ENCODE measurements around the gene ABCA9. TPM values are rescaled to one million over a fixed set of nuclear protein-coding genes. Genes with fewer than 3 reads are reported as not detected.
"Not testable (repeated sequence)": the region's sequence is repeated elsewhere in the genome, so short reads cannot be mapped to it uniquely, and the experiment has no call there.

The ABCA9 gene
- total RNA-seq, 1 donor from 2014 or later: 0.14 TPM

- H3K4me3 Mint-ChIP-seq (ENCODE audit: low read depth): no peak overlapping the region
These were observed 106.4 kb downstream of the ABCA9 start for GRCh38 chr17:68954146-68954896.

DNA sequence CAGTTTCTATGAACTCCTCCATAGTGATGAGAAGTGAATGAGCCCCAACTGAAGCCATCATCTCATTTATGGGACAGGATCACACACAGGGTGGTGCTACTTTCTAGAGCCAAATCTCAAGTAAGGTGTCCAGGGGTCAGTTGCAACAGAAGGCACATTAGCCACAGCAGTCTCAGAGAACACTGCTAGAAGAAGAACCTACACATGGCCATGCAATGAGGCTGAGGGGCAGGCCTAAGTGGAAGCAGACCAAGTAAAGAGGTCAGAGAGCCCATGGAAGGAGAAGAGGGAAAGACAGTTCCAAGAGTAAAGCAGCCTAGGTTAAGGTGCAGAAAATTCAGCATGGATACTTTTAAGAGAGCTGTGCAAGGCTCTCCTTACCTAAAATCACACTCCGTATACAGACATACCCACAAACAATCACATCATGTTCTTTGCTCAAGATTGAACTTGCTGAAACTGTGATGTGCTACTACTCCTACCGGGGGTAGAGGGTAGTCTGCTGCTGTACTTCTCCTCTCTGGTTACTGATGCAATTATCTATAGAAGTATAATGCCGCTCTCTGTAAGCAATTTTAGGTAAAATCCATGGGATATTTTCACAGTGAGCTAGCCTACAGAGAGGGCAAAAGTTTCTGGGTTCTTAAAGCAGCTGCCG, 107.3 kb downstream of the ABCA9 start:
- peaks cover 1% of the 10 kb centered on the region for H3K4me1 Mint-ChIP-seq (ENCODE audit: low read depth)
- no peak for TF ChIP-seq CTCF (IDR thresholded peaks at IDR 0.05; ENCODE audit: unreplicated experiment)
- H3K4me3 Mint-ChIP-seq (ENCODE audit: low read depth): no peak overlapping the region
- DNase-seq (ENCODE audit: low spot score, unreplicated experiment): no peak
- H3K27me3 Mint-ChIP-seq: no peaks in the 10 kb centered on the region
- no peaks in the 10 kb centered on the region for H3K36me3 Mint-ChIP-seq (ENCODE audit: insufficient read depth)
- H3K27ac Mint-ChIP-seq: no peak overlapping the region
- no peaks in the 10 kb centered on the region for H3K9me3 Mint-ChIP-seq (ENCODE audit: low read depth)

More at GRCh38 chr17:68954146-68954896, 106.4 kb downstream of the ABCA9 start:
- peaks cover 4% of the 10 kb centered on the region for H3K9me3 Mint-ChIP-seq (ENCODE audit: low read depth)
- no peak overlapping the region for H3K27ac Mint-ChIP-seq
- H3K4me1 Mint-ChIP-seq (ENCODE audit: low read depth): peaks cover 1% of the 10 kb centered on the region
- H3K27me3 Mint-ChIP-seq: no peaks in the 10 kb centered on the region
- H3K36me3 Mint-ChIP-seq (ENCODE audit: insufficient read depth): no peaks in the 10 kb centered on the region
- TF ChIP-seq CTCF (IDR thresholded peaks at IDR 0.05; ENCODE audit: unreplicated experiment): no peak
- no peak for DNase-seq (ENCODE audit: low spot score, unreplicated experiment)

DNA sequence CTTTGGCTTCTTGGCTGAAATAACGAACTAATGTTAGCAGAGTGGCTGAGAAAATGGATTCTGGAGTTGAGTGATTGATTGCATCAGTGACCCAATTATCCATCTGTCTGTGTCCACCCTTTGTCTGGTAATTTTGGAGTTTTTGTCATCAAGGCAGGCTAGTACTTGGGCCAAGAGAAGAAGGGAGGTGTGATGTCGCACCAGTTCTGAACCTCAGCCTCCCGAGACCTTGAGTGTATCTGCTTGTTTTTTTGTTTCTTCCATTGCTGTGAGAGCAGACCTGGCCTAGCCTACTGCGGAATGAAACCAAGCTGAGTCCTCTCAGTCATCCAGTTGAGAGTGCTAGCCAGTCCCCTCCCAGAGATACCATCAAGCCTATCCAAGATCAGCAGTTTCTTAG, 110.0 kb downstream of the ABCA9 start:
- H3K9me3 Mint-ChIP-seq (ENCODE audit: low read depth): no peaks in the 10 kb centered on the region
- H3K27me3 Mint-ChIP-seq: no peaks in the 10 kb centered on the region
- H3K4me3 Mint-ChIP-seq (ENCODE audit: low read depth): no peak overlapping the region
- no peaks in the 10 kb centered on the region for H3K36me3 Mint-ChIP-seq (ENCODE audit: insufficient read depth)
- peaks cover 1% of the 10 kb centered on the region for H3K4me1 Mint-ChIP-seq (ENCODE audit: low read depth)
- no peak for DNase-seq (ENCODE audit: low spot score, unreplicated experiment)
- H3K27ac Mint-ChIP-seq: no peak overlapping the region
- TF ChIP-seq CTCF (IDR thresholded peaks at IDR 0.05; ENCODE audit: unreplicated experiment): no peak

DNA sequence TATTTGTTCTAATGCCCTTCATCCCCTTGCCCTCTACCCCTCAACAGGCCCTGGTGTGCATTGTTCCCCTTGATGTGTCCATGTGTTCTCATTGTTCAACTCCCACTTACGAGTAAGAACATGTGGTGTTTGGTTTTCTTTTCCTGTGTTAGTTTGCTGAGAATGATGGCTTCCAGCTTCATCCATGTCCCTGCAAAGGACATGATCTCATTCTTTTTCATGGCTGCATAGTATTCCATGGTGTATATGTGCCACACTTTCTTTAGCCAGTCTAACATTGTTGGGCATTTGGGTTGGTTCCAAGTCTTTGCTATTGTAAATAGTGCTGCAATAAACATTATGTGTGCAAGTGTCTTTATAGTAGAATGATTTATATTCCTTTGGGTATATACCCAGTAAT, 112.9 kb downstream of the ABCA9 start:
- H3K27ac Mint-ChIP-seq; DNase-seq (ENCODE audit: low spot score, unreplicated experiment); H3K4me1 Mint-ChIP-seq (ENCODE audit: low read depth); H3K27me3 Mint-ChIP-seq; H3K9me3 Mint-ChIP-seq (ENCODE audit: low read depth); H3K36me3 Mint-ChIP-seq (ENCODE audit: insufficient read depth); H3K4me3 Mint-ChIP-seq (ENCODE audit: low read depth): not testable (repeated sequence)

DNA sequence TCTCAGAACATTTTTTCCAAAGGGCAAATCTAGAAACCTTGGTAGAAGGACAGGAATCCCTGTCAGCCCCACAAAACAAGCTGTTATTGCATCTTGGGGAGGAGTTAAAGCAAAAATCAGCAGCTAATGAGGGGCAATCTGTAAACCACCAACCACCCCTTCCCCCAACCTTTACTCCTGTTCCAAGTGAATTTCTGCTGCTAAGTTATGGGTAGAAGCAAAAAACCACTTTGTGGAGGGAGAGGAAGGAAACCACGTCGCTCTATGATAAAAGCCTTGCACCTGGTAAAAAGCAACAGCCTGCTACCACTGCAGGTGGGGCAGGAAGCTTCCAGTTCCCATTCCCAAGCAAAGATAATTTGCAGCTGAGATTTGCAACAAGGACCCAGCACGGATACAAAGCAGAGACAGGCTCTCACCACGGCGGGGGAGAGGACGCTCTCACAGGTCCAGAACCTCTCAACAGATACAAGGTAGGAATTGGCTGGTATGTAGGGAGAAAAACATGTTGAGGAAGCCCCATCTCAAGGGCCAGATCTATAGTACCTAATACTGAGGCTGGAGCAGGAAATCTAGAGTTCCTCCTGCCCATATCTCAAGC, 116.2 kb downstream of the ABCA9 start:
- no peaks in the 10 kb centered on the region for H3K36me3 Mint-ChIP-seq (ENCODE audit: insufficient read depth)
- peaks cover 14% of the 10 kb centered on the region for H3K4me1 Mint-ChIP-seq (ENCODE audit: low read depth)
- no peak overlapping the region for H3K27ac Mint-ChIP-seq
- DNase-seq (ENCODE audit: low spot score, unreplicated experiment): no peak
- H3K4me3 Mint-ChIP-seq (ENCODE audit: low read depth): no peak overlapping the region
- H3K27me3 Mint-ChIP-seq: no peaks in the 10 kb centered on the region
- no peaks in the 10 kb centered on the region for H3K9me3 Mint-ChIP-seq (ENCODE audit: low read depth)
- no peak for TF ChIP-seq CTCF (IDR thresholded peaks at IDR 0.05; ENCODE audit: unreplicated experiment)

DNA sequence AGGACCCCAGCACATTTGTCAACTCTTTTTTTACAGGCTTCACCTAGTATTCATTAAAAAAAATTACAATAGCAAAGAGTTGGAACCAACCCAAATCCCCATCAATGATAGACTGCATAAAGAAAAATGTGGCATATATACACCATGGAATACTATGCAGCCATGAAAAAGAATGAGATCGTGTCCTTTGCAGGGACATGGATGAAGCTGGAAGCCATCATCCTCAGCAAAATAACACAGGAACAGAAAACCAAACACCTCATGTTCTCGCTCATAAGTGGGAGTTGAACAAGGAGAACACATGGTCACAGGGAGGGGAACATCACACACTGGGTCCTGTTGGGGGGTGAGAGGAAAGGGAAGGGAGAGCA, 116.9 kb downstream of the ABCA9 start:
- DNase-seq (ENCODE audit: low spot score, unreplicated experiment); H3K27ac Mint-ChIP-seq; H3K4me3 Mint-ChIP-seq (ENCODE audit: low read depth); H3K36me3 Mint-ChIP-seq (ENCODE audit: insufficient read depth); H3K27me3 Mint-ChIP-seq; H3K9me3 Mint-ChIP-seq (ENCODE audit: low read depth): not testable (repeated sequence)
- H3K4me1 Mint-ChIP-seq (ENCODE audit: low read depth): peaks cover 14% of the 10 kb centered on the region
